ENCODE results near the gene LDB2.

The LDB2 gene

GRCh38 chr4:16593386-16593785, 305.1 kb downstream of the LDB2 start:
- no peak for TF ChIP-seq CTCF (IDR thresholded peaks at IDR 0.05; ENCODE audit: control insufficient read depth, extremely low read depth, insufficient read depth)
- no peak overlapping the region for H3K4me3 ChIP-seq (ENCODE audit: low read depth, low read length)
- DNase-seq (ENCODE audit: low read depth) = no peak

GRCh38 chr4:16591272-16591826, 307.1 kb downstream of the LDB2 start:
- no peak overlapping the region for H3K4me3 ChIP-seq (ENCODE audit: low read depth, low read length)
- no peak for TF ChIP-seq CTCF (IDR thresholded peaks at IDR 0.05; ENCODE audit: control insufficient read depth, extremely low read depth, insufficient read depth)
- no peak for DNase-seq (ENCODE audit: low read depth)

- no peak for TF ChIP-seq CTCF (IDR thresholded peaks at IDR 0.05; ENCODE audit: control insufficient read depth, extremely low read depth, insufficient read depth)
- DNase-seq (ENCODE audit: low read depth) = no peak
These were observed 307.6 kb downstream of the LDB2 start for GRCh38 chr4:16590797-16591196.

GRCh38 chr4:16588651-16589050, 309.8 kb downstream of the LDB2 start:
- no peak overlapping the region for H3K4me3 ChIP-seq (ENCODE audit: low read depth, low read length)
- no peak for TF ChIP-seq CTCF (IDR thresholded peaks at IDR 0.05; ENCODE audit: control insufficient read depth, extremely low read depth, insufficient read depth)
- DNase-seq (ENCODE audit: low read depth) = no peak

More at GRCh38 chr4:16590797-16591196, 307.6 kb downstream of the LDB2 start:
- no peak overlapping the region for H3K4me3 ChIP-seq (ENCODE audit: low read depth, low read length)

- H3K4me3 ChIP-seq (ENCODE audit: low read depth, low read length) = no peak overlapping the region
- no peak for TF ChIP-seq CTCF (IDR thresholded peaks at IDR 0.05; ENCODE audit: control insufficient read depth, extremely low read depth, insufficient read depth)
- DNase-seq (ENCODE audit: low read depth) = no peak
These were observed 310.3 kb downstream of the LDB2 start for GRCh38 chr4:16588149-16588548.

- no peak for DNase-seq (ENCODE audit: low read depth)
- TF ChIP-seq CTCF (IDR thresholded peaks at IDR 0.05; ENCODE audit: control insufficient read depth, extremely low read depth, insufficient read depth) = no peak
- no peak overlapping the region for H3K4me3 ChIP-seq (ENCODE audit: low read depth, low read length)
These were observed 313.4 kb downstream of the LDB2 start for GRCh38 chr4:16585053-16585452.

- TF ChIP-seq CTCF (IDR thresholded peaks at IDR 0.05; ENCODE audit: control insufficient read depth, extremely low read depth, insufficient read depth) = no peak
- no peak overlapping the region for H3K4me3 ChIP-seq (ENCODE audit: low read depth, low read length)
- no peak for DNase-seq (ENCODE audit: low read depth)
These were observed 314.7 kb downstream of the LDB2 start for GRCh38 chr4:16583764-16584163.

Measured in LNCaP clone FGC (cell line).